GM13977 (cell line): ENCODE data around the gene PRR14.
A peak's percentile ranks its signal among the peaks of the same experiment; 100 is the strongest.

ENCODE experiments used
- DNase-seq: peaks from one replicate; pipeline ENCODE4 v3.0.0; 2012; ENCODE audit warnings: low spot score
- CTCF ChIP-seq: IDR thresholded peaks from 2 replicates; pipeline ENCODE4 v1.5.1; 2012; ENCODE audit warnings: mild to moderate bottlenecking, control low read depth; ENCODE audit not compliant: insufficient read depth; ENCODE audit errors: extremely low read depth, missing control alignments
- in situ Hi-C: fragments of 300-500 bp; cut with MboI; formaldehyde crosslinking; loops from one replicate; pipeline ENCODE4 v1.12.0; 2022; ENCODE audit warnings: low sequenced_read_pairs, low pct_unique_long_range_greater_than_20kb, mixed read lengths, inconsistent platforms; ENCODE audit not compliant: unreplicated experiment

The PRR14 gene

GRCh38 chr16:30658731-30659506, 8.2 kb downstream of the PRR14 start:
- TF ChIP-seq CTCF = peak; percentile 33
- in situ Hi-C loops = no loop called here
- peak; percentile 91 for DNase-seq

- in situ Hi-C loops = no loop called here
- DNase-seq = peak; percentile 48
Measured at GRCh38 chr16:30659507-30660423, 9.0 kb downstream of the PRR14 start.

GRCh38 chr16:30660424-30661261, 9.9 kb downstream of the PRR14 start:
- in situ Hi-C loops = no loop called here
- TF ChIP-seq CTCF = no peak
- DNase-seq = peak; percentile 86

More at GRCh38 chr16:30659507-30660423, 9.0 kb downstream of the PRR14 start:
- TF ChIP-seq CTCF = no peak

GRCh38 chr16:30662449-30662848, 11.7 kb downstream of the PRR14 start:
- no peak for TF ChIP-seq CTCF
- in situ Hi-C loops = no loop called here
- DNase-seq = no peak

- no peak for TF ChIP-seq CTCF
- no peak for DNase-seq
- in situ Hi-C loops = no loop called here
Measured at GRCh38 chr16:30663038-30663437, 12.3 kb downstream of the PRR14 start.

GRCh38 chr16:30663820-30664219, 13.1 kb downstream of the PRR14 start:
- in situ Hi-C loops = no loop called here
- DNase-seq = peak; percentile 43
- no peak for TF ChIP-seq CTCF
